HG03520 (cell line): ENCODE measurements around the gene HINT3.
A peak's percentile ranks its signal among the peaks of the same experiment; 100 is the strongest.
"Not testable (repeated sequence)": the region's sequence is repeated elsewhere in the genome, so short reads cannot be mapped to it uniquely, and the experiment has no call there.

Experiments used
- ATAC-seq: cut with Tn5 transposase; IDR thresholded peaks from one replicate; pipeline ENCODE4 v1.9.1; 2021; ENCODE audit warnings: mild to moderate bottlenecking, moderate library complexity; ENCODE audit not compliant: unreplicated experiment

The HINT3 gene

GRCh38 chr6:125959041-125959440, 2.5 kb downstream of the HINT3 start:
- ATAC-seq = no peak

GRCh38 chr6:125961117-125961516, 4.5 kb downstream of the HINT3 start:
- ATAC-seq = no peak

- no peak for ATAC-seq
Observed at GRCh38 chr6:125962900-125963497, 6.4 kb downstream of the HINT3 start.

GRCh38 chr6:125963817-125964216, 7.2 kb downstream of the HINT3 start:
- ATAC-seq = no peak

GRCh38 chr6:125966569-125966968, 10.0 kb downstream of the HINT3 start:
- ATAC-seq = no peak

GRCh38 chr6:125968493-125968892, 11.9 kb downstream of the HINT3 start:
- ATAC-seq = no peak

- no peak for ATAC-seq
Observed at GRCh38 chr6:125970760-125971159, 14.2 kb downstream of the HINT3 start.

- not testable (repeated sequence) for ATAC-seq
Observed at GRCh38 chr6:125972478-125972877, 15.9 kb downstream of the HINT3 start.

- peak; percentile 84 for ATAC-seq
Observed at GRCh38 chr6:125974214-125974866, 17.8 kb downstream of the HINT3 start.

- no peak for ATAC-seq
Observed at GRCh38 chr6:125979101-125979500, 22.5 kb downstream of the HINT3 start.

GRCh38 chr6:125981571-125982185, 25.1 kb downstream of the HINT3 start:
- no peak for ATAC-seq

GRCh38 chr6:125983246-125983945, 26.8 kb downstream of the HINT3 start:
- ATAC-seq = no peak

- ATAC-seq = no peak
Observed at GRCh38 chr6:125984311-125984710, 27.7 kb downstream of the HINT3 start.

GRCh38 chr6:125985522-125985921, 29.0 kb downstream of the HINT3 start:
- ATAC-seq = no peak

GRCh38 chr6:125985979-125986300, 29.4 kb downstream of the HINT3 start:
- ATAC-seq = no peak

- ATAC-seq = peak; percentile 95
Observed at GRCh38 chr6:125986301-125987025, 29.9 kb downstream of the HINT3 start, which contains the start of gene TRMT11. TSS of gene TRMT11 (plus strand) at chr6:125986540. CDS start at chr6:125986551, 11 bp downstream.

GRCh38 chr6:125987026-125987617, 30.6 kb downstream of the HINT3 start:
- peak; percentile 25 for ATAC-seq

GRCh38 chr6:125988280-125988679, 31.7 kb downstream of the HINT3 start:
- ATAC-seq = no peak

GRCh38 chr6:125989631-125990030, 33.1 kb downstream of the HINT3 start:
- ATAC-seq = no peak

GRCh38 chr6:125991653-125992052, 35.1 kb downstream of the HINT3 start:
- no peak for ATAC-seq
